ENCODE measurements around the gene SRCIN1. TPM values are rescaled to one million over a fixed set of nuclear protein-coding genes. Genes with fewer than 3 reads are reported as not detected.

Gene SRCIN1
- total RNA-seq, 2 donors from 2014 or later = 2.4 to 4.8 TPM

GRCh38 chr17:38598995-38599394 is 6.8 kb downstream of the SRCIN1 start:
- H3K27ac ChIP-seq = no peak overlapping the region
- H3K36me3 ChIP-seq = no peaks in the 10 kb centered on the region
- H3K27me3 ChIP-seq (replicated peaks; ENCODE audit: insufficient read depth) = peaks cover 4% of the 10 kb centered on the region
- intact Hi-C loops (cut with DNase I) = no loop called here
- no peak for DNase-seq (ENCODE audit: low spot score)
- no peaks in the 10 kb centered on the region for H3K4me1 ChIP-seq (replicated peaks)
- H3K4me3 ChIP-seq = no peak overlapping the region
- no peaks in the 10 kb centered on the region for H3K9me3 ChIP-seq
- 61% methylated on average over 3 of the region's 3 CpGs for WGBS
- TF ChIP-seq POLR2AphosphoS5 (IDR thresholded peaks at IDR 0.05) (no peak), POLR2A (IDR thresholded peaks at IDR 0.05) (no peak), CTCF (IDR thresholded peaks at IDR 0.05) (no peak)

- H3K9me3 ChIP-seq = no peaks in the 10 kb centered on the region
- no peaks in the 10 kb centered on the region for H3K36me3 ChIP-seq
- 20% methylated on average over 4 of the region's 4 CpGs for WGBS
- peaks cover 4% of the 10 kb centered on the region for H3K27me3 ChIP-seq (replicated peaks; ENCODE audit: insufficient read depth)
- H3K4me3 ChIP-seq = no peak overlapping the region
- H3K4me1 ChIP-seq (replicated peaks) = no peaks in the 10 kb centered on the region
- intact Hi-C loops (cut with DNase I) = no loop called here
- DNase-seq (ENCODE audit: low spot score) = peak; percentile 36
- no peak for TF ChIP-seq CTCF (IDR thresholded peaks at IDR 0.05)
- TF ChIP-seq POLR2AphosphoS5 (IDR thresholded peaks at IDR 0.05) = peak; percentile 49
- H3K27ac ChIP-seq = no peak overlapping the region
These were observed 7.2 kb downstream of the SRCIN1 start for GRCh38 chr17:38598536-38598935.

GRCh38 chr17:38597375-38597774 is 8.4 kb downstream of the SRCIN1 start:
- TF ChIP-seq CTCF (IDR thresholded peaks at IDR 0.05) (no peak), POLR2AphosphoS5 (IDR thresholded peaks at IDR 0.05) (no peak), POLR2A (IDR thresholded peaks at IDR 0.05) (no peak)
- Histone ChIP-seq H3K4me1 (replicated peaks) (no peaks in the 10 kb centered on the region), H3K4me3 (no peak overlapping the region), H3K27ac (no peak overlapping the region), H3K36me3 (no peaks in the 10 kb centered on the region), H3K27me3 (replicated peaks; ENCODE audit: insufficient read depth) (peaks cover 4% of the 10 kb centered on the region), H3K9me3 (no peaks in the 10 kb centered on the region)
- intact Hi-C loops (cut with DNase I) = no loop called here
- 100% methylated on average over 1 of the region's 1 CpG for WGBS
- no peak for DNase-seq (ENCODE audit: low spot score)

GRCh38 chr17:38596651-38597050 is 9.1 kb downstream of the SRCIN1 start:
- TF ChIP-seq CTCF (IDR thresholded peaks at IDR 0.05) (no peak), POLR2A (IDR thresholded peaks at IDR 0.05) (no peak), POLR2AphosphoS5 (IDR thresholded peaks at IDR 0.05) (no peak)
- no peak for DNase-seq (ENCODE audit: low spot score)
- H3K27ac ChIP-seq = no peak overlapping the region
- H3K27me3 ChIP-seq (replicated peaks; ENCODE audit: insufficient read depth) = peaks cover 4% of the 10 kb centered on the region
- H3K4me3 ChIP-seq = no peak overlapping the region
- 58% methylated on average over 2 of the region's 2 CpGs for WGBS
- no peaks in the 10 kb centered on the region for H3K36me3 ChIP-seq
- H3K9me3 ChIP-seq = no peaks in the 10 kb centered on the region
- no peaks in the 10 kb centered on the region for H3K4me1 ChIP-seq (replicated peaks)
- intact Hi-C loops (cut with DNase I) = no loop called here

- no peaks in the 10 kb centered on the region for H3K9me3 ChIP-seq
- no peak for DNase-seq (ENCODE audit: low spot score)
- TF ChIP-seq CTCF (IDR thresholded peaks at IDR 0.05) = no peak
- TF ChIP-seq POLR2A (IDR thresholded peaks at IDR 0.05) = no peak
- no peak for TF ChIP-seq POLR2AphosphoS5 (IDR thresholded peaks at IDR 0.05)
- no peak overlapping the region for H3K27ac ChIP-seq
- no peaks in the 10 kb centered on the region for H3K4me1 ChIP-seq (replicated peaks)
- 38% methylated on average over 9 of the region's 9 CpGs for WGBS
- no peaks in the 10 kb centered on the region for H3K36me3 ChIP-seq
- H3K4me3 ChIP-seq = no peak overlapping the region
- intact Hi-C loops (cut with DNase I) = no loop called here
- H3K27me3 ChIP-seq (replicated peaks; ENCODE audit: insufficient read depth) = peaks cover 4% of the 10 kb centered on the region
These were observed 9.9 kb downstream of the SRCIN1 start for GRCh38 chr17:38595892-38596291.
